Osteocyte (in vitro differentiated cells): ENCODE measurements around the gene GPR12. TPM values are rescaled to one million over a fixed set of nuclear protein-coding genes. Genes with fewer than 3 reads are reported as not detected.

Experiments used
- DNase-seq: peaks from one replicate; pipeline ENCODE4 v3.0.0; 2021; ENCODE audit warnings: mixed read lengths; ENCODE audit not compliant: unreplicated experiment; ENCODE audit errors: extremely low spot score
- H3K27ac Mint-ChIP-seq: one replicate; pipeline ENCODE4 v1.8.0; 2021; ENCODE audit warnings: mild to moderate bottlenecking, mixed read lengths; ENCODE audit not compliant: unreplicated experiment
- H3K27me3 Mint-ChIP-seq: one replicate; pipeline ENCODE4 v1.8.0; 2021; ENCODE audit warnings: mixed read lengths; ENCODE audit not compliant: unreplicated experiment
- H3K36me3 Mint-ChIP-seq: one replicate; pipeline ENCODE4 v1.8.0; 2021; ENCODE audit warnings: mixed read lengths; ENCODE audit not compliant: unreplicated experiment
- H3K4me1 Mint-ChIP-seq: one replicate; pipeline ENCODE4 v1.8.0; 2021; ENCODE audit warnings: mixed read lengths; ENCODE audit not compliant: unreplicated experiment
- H3K4me3 Mint-ChIP-seq: one replicate; pipeline ENCODE4 v1.8.0; 2021; ENCODE audit warnings: mild to moderate bottlenecking, moderate library complexity, mixed read lengths; ENCODE audit not compliant: unreplicated experiment
- H3K9me3 Mint-ChIP-seq: one replicate; pipeline ENCODE4 v1.8.0; 2021; ENCODE audit warnings: mixed read lengths; ENCODE audit not compliant: unreplicated experiment
- total RNA-seq: library from RNA; stranded (reverse); gene quantifications from 2 replicates; pipeline ENCODE4 v1.2.1, GENCODE V29; 2021
- TF ChIP-seq, protein P1 (sequence below): fragments of 200-600 bp; sonication (generic); IDR thresholded peaks from 2 replicates; pipeline ENCODE4 v1.5.0; 2021; ENCODE audit warnings: antibody characterized with exemption, mild to moderate bottlenecking, moderate library complexity

Gene GPR12
- total RNA-seq, 1 donor from 2014 or later, result not detected

- Mint-ChIP-seq H3K36me3 (no peaks in the 10 kb centered on the region), H3K4me1 (no peaks in the 10 kb centered on the region), H3K27me3 (peaks cover 15% of the 10 kb centered on the region), H3K27ac (no peak overlapping the region), H3K4me3 (no peak overlapping the region), H3K9me3 (peaks cover 6% of the 10 kb centered on the region)
- DNase-seq, result no peak
- TF ChIP-seq, protein P1, sequence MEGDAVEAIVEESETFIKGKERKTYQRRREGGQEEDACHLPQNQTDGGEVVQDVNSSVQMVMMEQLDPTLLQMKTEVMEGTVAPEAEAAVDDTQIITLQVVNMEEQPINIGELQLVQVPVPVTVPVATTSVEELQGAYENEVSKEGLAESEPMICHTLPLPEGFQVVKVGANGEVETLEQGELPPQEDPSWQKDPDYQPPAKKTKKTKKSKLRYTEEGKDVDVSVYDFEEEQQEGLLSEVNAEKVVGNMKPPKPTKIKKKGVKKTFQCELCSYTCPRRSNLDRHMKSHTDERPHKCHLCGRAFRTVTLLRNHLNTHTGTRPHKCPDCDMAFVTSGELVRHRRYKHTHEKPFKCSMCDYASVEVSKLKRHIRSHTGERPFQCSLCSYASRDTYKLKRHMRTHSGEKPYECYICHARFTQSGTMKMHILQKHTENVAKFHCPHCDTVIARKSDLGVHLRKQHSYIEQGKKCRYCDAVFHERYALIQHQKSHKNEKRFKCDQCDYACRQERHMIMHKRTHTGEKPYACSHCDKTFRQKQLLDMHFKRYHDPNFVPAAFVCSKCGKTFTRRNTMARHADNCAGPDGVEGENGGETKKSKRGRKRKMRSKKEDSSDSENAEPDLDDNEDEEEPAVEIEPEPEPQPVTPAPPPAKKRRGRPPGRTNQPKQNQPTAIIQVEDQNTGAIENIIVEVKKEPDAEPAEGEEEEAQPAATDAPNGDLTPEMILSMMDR, result no peak
Measured at GRCh38 chr13:26711211-26711610, 49.4 kb downstream of the GPR12 start.

DNA sequence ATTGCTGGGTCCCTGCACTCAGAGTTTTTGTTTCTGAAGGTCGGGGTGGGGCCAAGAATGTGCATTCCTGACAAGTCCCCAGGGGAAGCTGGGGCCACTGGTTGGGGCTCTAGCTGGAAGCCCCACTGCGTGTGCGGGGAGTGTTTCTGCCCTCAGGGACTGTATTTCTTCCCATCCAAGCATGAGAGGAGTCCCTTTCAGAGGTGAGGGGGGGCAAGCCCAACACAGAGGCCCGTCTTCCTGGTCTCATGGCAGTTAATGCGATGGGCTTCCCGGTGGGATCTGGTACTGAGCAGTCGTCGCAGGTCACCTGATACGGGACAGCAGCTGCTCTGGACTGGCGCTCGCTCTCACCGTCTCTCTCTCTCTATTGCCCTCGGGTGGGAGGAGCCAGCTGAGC is 50.4 kb downstream of the GPR12 start:
- Mint-ChIP-seq H3K36me3 (no peaks in the 10 kb centered on the region), H3K4me1 (no peaks in the 10 kb centered on the region), H3K27ac (no peak overlapping the region), H3K4me3 (no peak overlapping the region), H3K9me3 (peaks cover 6% of the 10 kb centered on the region), H3K27me3 (peaks cover 20% of the 10 kb centered on the region)
- DNase-seq, result peak; percentile 77
- TF ChIP-seq, protein P1, result no peak

GRCh38 chr13:26709461-26709860 is 51.1 kb downstream of the GPR12 start:
- TF ChIP-seq, protein P1, result no peak
- H3K4me3 Mint-ChIP-seq, result no peak overlapping the region
- H3K4me1 Mint-ChIP-seq, result no peaks in the 10 kb centered on the region
- no peaks in the 10 kb centered on the region for H3K36me3 Mint-ChIP-seq
- no peak for DNase-seq
- H3K27ac Mint-ChIP-seq, result no peak overlapping the region
- H3K27me3 Mint-ChIP-seq, result peaks cover 22% of the 10 kb centered on the region
- peaks cover 6% of the 10 kb centered on the region for H3K9me3 Mint-ChIP-seq

- TF ChIP-seq, protein P1, result no peak
- no peak for DNase-seq
- Mint-ChIP-seq H3K4me3 (no peak overlapping the region), H3K9me3 (peaks cover 6% of the 10 kb centered on the region), H3K27me3 (peaks cover 25% of the 10 kb centered on the region), H3K36me3 (no peaks in the 10 kb centered on the region), H3K27ac (no peak overlapping the region), H3K4me1 (no peaks in the 10 kb centered on the region)
Measured at GRCh38 chr13:26708007-26708297, 52.6 kb downstream of the GPR12 start.

DNA sequence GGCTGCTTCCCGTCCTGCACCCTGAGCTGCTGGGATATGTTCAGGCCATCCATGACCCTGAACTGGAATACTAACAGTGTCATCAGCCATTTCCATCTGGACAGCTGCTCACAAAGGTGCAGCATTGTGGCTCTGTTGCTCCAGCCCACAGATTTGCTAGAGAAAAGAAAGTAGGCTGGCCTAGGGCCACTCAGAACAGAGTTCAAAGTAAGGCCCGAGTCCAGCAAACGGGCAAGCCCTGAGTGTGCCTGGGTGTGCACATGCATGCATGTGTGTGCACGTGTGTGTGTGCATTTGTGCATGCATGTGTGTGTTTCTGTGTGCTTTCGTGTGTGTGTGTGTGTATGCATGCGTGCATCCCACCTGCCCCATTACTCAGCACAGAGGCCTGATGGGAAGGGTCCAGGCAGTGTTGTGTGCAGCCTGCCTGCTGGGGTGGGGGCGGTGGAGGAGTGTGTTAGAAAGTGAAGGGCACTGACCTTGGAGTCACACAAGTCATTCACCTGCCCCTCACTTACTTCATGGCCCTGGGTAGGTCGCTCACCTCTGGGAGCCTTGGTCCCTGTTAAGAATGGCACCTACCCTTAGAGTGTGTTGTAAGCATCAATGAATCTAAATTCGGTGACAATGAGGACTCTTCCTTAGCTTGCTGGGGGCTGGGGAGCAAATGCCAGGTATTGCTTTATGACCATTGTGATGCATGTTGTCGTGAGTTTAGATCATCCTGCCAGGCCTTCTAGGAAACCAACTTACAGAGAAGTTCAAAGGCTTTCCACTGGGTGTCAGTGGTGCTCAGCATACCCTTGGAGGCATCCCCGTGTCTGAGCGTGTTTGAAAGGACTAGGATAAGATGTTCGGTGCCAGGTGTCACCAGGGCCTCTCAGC is 53.2 kb downstream of the GPR12 start:
- TF ChIP-seq, protein P1, result peak; percentile 61
- Mint-ChIP-seq H3K4me3 (no peak overlapping the region), H3K9me3 (peaks cover 2% of the 10 kb centered on the region), H3K27ac (no peak overlapping the region), H3K27me3 (peaks cover 27% of the 10 kb centered on the region), H3K4me1 (no peaks in the 10 kb centered on the region), H3K36me3 (no peaks in the 10 kb centered on the region)
- DNase-seq, result no peak
